ENCODE measurements around the gene TRAPPC2B.

TRAPPC2B gene

DNA sequence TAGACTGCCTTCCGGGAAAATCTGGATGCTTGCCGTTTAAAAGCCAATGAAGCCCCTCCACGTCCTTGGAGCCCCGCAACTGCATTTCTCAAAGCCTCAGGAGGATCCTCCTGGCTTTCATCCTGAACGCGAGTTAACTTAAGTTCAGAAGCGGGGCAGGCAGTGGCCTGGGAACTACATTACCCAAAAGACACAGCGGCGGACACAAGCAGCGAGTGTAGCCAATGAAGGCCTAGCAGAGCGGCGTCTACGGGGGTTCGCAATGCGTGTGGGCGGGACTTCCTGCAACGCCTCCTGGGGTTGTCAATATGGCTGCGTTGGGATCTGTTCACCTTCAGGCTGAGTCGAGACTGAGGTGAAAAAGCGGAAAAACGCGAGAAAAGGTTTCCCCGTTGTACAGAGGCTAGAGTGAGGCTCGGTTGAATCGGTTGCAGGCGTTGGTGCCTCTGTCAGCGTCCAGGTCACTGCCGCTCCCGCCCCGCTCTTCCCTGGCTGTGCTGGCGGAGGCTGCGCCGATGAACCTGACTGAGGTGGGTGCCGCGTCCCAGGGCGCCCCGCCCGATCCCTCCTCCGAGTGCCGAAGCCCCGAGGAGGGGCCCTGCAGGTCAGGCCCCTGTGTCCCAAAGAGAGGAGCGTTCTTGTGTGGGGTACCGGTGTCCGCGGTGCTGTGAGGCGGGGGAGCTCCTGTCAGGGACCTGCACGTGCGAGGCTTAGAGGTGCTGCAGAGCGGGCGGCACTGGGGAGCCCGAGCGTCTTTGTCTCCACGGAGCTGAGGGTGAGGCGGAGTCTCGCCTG lies 47.7 kb downstream of the TRAPPC2B start, which contains the start of gene ZNF17 (continued):
- TF ChIP-seq SALL2 (tag by site-specific recombination; IDR thresholded peaks at IDR 0.05; ENCODE audit: borderline replicate concordance) (no peak), ZXDB (tag by site-specific recombination; IDR thresholded peaks at IDR 0.05) (peak; percentile 89), ZNF473 (tag by site-specific recombination; IDR thresholded peaks at IDR 0.05) (no peak), ZNF214 (tag by site-specific recombination; IDR thresholded peaks at IDR 0.05; ENCODE audit: borderline replicate concordance) (no peak), ZNF239 (tag by site-specific recombination; IDR thresholded peaks at IDR 0.05) (no peak), ZNF623 (tag by site-specific recombination; IDR thresholded peaks at IDR 0.05) (no peak), ZNF544 (tag by site-specific recombination; IDR thresholded peaks at IDR 0.05) (no peak), ZNF510 (tag by site-specific recombination; IDR thresholded peaks at IDR 0.05; ENCODE audit: insufficient replicate concordance) (no peak), ZNF23 (tag by site-specific recombination; IDR thresholded peaks at IDR 0.05; ENCODE audit: borderline replicate concordance) (no peak), ZNF404 (tag by site-specific recombination; IDR thresholded peaks at IDR 0.05) (no peak), ZNF157 (tag by site-specific recombination; IDR thresholded peaks at IDR 0.05) (no peak), ZNF354C (tag by site-specific recombination; IDR thresholded peaks at IDR 0.05; ENCODE audit: borderline replicate concordance, low read depth) (no peak), ZSCAN30 (tag by site-specific recombination; IDR thresholded peaks at IDR 0.05) (no peak), ZNF266 (tag by site-specific recombination; IDR thresholded peaks at IDR 0.05; ENCODE audit: low read depth) (no peak), RBAK (tag by site-specific recombination; IDR thresholded peaks at IDR 0.05) (no peak), ZNF548 (tag by site-specific recombination; IDR thresholded peaks at IDR 0.05) (no peak), KLF10 (tag by site-specific recombination; IDR thresholded peaks at IDR 0.05) (no peak), OVOL3 (tag by site-specific recombination; IDR thresholded peaks at IDR 0.05) (no peak), GLIS1 (tag by site-specific recombination; IDR thresholded peaks at IDR 0.05) (peak; percentile 64), ZNF335 (tag by site-specific recombination; conservative IDR thresholded peaks at IDR 0.05) (peak; percentile 92), ZNF169 (tag by site-specific recombination; IDR thresholded peaks at IDR 0.05) (no peak), ZNF140 (tag by site-specific recombination; IDR thresholded peaks at IDR 0.05) (no peak), ZNF223 (tag by site-specific recombination; IDR thresholded peaks at IDR 0.05) (no peak)
- TF ChIP-seq, protein P1, sequence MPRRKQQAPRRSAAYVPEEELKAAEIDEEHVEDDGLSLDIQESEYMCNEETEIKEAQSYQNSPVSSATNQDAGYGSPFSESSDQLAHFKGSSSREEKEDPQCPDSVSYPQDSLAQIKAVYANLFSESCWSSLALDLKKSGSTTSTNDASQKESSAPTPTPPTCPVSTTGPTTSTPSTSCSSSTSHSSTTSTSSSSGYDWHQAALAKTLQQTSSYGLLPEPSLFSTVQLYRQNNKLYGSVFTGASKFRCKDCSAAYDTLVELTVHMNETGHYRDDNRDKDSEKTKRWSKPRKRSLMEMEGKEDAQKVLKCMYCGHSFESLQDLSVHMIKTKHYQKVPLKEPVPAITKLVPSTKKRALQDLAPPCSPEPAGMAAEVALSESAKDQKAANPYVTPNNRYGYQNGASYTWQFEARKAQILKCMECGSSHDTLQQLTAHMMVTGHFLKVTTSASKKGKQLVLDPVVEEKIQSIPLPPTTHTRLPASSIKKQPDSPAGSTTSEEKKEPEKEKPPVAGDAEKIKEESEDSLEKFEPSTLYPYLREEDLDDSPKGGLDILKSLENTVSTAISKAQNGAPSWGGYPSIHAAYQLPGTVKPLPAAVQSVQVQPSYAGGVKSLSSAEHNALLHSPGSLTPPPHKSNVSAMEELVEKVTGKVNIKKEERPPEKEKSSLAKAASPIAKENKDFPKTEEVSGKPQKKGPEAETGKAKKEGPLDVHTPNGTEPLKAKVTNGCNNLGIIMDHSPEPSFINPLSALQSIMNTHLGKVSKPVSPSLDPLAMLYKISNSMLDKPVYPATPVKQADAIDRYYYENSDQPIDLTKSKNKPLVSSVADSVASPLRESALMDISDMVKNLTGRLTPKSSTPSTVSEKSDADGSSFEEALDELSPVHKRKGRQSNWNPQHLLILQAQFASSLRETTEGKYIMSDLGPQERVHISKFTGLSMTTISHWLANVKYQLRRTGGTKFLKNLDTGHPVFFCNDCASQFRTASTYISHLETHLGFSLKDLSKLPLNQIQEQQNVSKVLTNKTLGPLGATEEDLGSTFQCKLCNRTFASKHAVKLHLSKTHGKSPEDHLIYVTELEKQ (tag by site-specific recombination; IDR thresholded peaks at IDR 0.05; ENCODE audit: borderline replicate concordance): no peak
- TF ChIP-seq, protein P2, sequence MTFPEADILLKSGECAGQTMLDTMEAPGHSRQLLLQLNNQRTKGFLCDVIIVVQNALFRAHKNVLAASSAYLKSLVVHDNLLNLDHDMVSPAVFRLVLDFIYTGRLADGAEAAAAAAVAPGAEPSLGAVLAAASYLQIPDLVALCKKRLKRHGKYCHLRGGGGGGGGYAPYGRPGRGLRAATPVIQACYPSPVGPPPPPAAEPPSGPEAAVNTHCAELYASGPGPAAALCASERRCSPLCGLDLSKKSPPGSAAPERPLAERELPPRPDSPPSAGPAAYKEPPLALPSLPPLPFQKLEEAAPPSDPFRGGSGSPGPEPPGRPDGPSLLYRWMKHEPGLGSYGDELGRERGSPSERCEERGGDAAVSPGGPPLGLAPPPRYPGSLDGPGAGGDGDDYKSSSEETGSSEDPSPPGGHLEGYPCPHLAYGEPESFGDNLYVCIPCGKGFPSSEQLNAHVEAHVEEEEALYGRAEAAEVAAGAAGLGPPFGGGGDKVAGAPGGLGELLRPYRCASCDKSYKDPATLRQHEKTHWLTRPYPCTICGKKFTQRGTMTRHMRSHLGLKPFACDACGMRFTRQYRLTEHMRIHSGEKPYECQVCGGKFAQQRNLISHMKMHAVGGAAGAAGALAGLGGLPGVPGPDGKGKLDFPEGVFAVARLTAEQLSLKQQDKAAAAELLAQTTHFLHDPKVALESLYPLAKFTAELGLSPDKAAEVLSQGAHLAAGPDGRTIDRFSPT (tag by site-specific recombination; IDR thresholded peaks at IDR 0.05): no peak
- TF ChIP-seq, protein P3, sequence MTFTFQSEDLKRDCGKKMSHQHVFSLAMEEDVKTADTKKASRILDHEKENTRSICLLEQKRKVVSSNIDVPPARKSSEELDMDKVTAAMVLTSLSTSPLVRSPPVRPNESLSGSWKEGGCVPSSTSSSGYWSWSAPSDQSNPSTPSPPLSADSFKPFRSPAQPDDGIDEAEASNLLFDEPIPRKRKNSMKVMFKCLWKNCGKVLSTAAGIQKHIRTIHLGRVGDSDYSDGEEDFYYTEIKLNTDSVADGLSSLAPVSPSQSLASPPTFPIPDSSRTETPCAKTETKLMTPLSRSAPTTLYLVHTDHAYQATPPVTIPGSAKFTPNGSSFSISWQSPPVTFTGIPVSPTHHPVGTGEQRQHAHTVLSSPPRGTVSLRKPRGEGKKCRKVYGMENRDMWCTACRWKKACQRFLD (tag by site-specific recombination; IDR thresholded peaks at IDR 0.05): no peak
- TF ChIP-seq, protein P4, sequence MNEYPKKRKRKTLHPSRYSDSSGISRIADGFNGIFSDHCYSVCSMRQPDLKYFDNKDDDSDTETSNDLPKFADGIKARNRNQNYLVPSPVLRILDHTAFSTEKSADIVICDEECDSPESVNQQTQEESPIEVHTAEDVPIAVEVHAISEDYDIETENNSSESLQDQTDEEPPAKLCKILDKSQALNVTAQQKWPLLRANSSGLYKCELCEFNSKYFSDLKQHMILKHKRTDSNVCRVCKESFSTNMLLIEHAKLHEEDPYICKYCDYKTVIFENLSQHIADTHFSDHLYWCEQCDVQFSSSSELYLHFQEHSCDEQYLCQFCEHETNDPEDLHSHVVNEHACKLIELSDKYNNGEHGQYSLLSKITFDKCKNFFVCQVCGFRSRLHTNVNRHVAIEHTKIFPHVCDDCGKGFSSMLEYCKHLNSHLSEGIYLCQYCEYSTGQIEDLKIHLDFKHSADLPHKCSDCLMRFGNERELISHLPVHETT (tag by site-specific recombination; IDR thresholded peaks at IDR 0.05): no peak
- TF ChIP-seq, protein P5, sequence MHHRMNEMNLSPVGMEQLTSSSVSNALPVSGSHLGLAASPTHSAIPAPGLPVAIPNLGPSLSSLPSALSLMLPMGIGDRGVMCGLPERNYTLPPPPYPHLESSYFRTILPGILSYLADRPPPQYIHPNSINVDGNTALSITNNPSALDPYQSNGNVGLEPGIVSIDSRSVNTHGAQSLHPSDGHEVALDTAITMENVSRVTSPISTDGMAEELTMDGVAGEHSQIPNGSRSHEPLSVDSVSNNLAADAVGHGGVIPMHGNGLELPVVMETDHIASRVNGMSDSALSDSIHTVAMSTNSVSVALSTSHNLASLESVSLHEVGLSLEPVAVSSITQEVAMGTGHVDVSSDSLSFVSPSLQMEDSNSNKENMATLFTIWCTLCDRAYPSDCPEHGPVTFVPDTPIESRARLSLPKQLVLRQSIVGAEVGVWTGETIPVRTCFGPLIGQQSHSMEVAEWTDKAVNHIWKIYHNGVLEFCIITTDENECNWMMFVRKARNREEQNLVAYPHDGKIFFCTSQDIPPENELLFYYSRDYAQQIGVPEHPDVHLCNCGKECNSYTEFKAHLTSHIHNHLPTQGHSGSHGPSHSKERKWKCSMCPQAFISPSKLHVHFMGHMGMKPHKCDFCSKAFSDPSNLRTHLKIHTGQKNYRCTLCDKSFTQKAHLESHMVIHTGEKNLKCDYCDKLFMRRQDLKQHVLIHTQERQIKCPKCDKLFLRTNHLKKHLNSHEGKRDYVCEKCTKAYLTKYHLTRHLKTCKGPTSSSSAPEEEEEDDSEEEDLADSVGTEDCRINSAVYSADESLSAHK (tag by site-specific recombination; IDR thresholded peaks at IDR 0.05): no peak
